NCI-H1436 treated with DMSO at 0.1 percent for 48 hours (cell line): ENCODE results near the gene RHCE.
"Not testable (repeated sequence)": the region's sequence is repeated elsewhere in the genome, so short reads cannot be mapped to it uniquely, and the experiment has no call there.

Source experiments
- DNase-seq: peaks from one replicate; lab custom pipeline; 2025; lab: John Stamatoyannopoulos, UW

RHCE gene

GRCh38 chr1:25420715-25421114 lies at the start of gene RHCE:
Gene RHCE, minus strand, starts transcription at chr1:25420825. Its CDS starts 39 bp downstream, at chr1:25420786.
- DNase-seq, result not testable (repeated sequence)

- no peak for DNase-seq
These were observed 48.6 kb upstream of the RHCE start for GRCh38 chr1:25469177-25469576.

GRCh38 chr1:25468033-25468432 lies 47.4 kb upstream of the RHCE start:
- no peak for DNase-seq

GRCh38 chr1:25467616-25468015 lies 47.0 kb upstream of the RHCE start:
- DNase-seq, result no peak

GRCh38 chr1:25467193-25467592 lies 46.6 kb upstream of the RHCE start:
- no peak for DNase-seq

GRCh38 chr1:25462732-25463131 lies 42.1 kb upstream of the RHCE start:
- no peak for DNase-seq

- DNase-seq, result no peak
These were observed 41.2 kb upstream of the RHCE start for GRCh38 chr1:25461849-25462248.

GRCh38 chr1:25460816-25461215 lies 40.2 kb upstream of the RHCE start:
- not testable (repeated sequence) for DNase-seq

- DNase-seq, result no peak
These were observed 39.4 kb upstream of the RHCE start for GRCh38 chr1:25460020-25460419.

- no peak for DNase-seq
These were observed 38.1 kb upstream of the RHCE start for GRCh38 chr1:25458541-25459298.

GRCh38 chr1:25456502-25456901 lies 35.9 kb upstream of the RHCE start:
- DNase-seq, result no peak

GRCh38 chr1:25451908-25452307 lies 31.3 kb upstream of the RHCE start:
- DNase-seq, result no peak

GRCh38 chr1:25450891-25451290 lies 30.3 kb upstream of the RHCE start:
- no peak for DNase-seq

- no peak for DNase-seq
These were observed 26.9 kb upstream of the RHCE start for GRCh38 chr1:25447547-25447946.

- DNase-seq, result no peak
These were observed 25.4 kb upstream of the RHCE start for GRCh38 chr1:25445993-25446538.

GRCh38 chr1:25444604-25445003 lies 24.0 kb upstream of the RHCE start:
- DNase-seq, result not testable (repeated sequence)

GRCh38 chr1:25443030-25443699 lies 22.5 kb upstream of the RHCE start:
- no peak for DNase-seq

- DNase-seq, result no peak
These were observed 21.6 kb upstream of the RHCE start for GRCh38 chr1:25442178-25442577.

- DNase-seq, result no peak
These were observed 18.7 kb upstream of the RHCE start for GRCh38 chr1:25439287-25439686.

GRCh38 chr1:25437672-25438071 lies 17.0 kb upstream of the RHCE start:
- no peak for DNase-seq

GRCh38 chr1:25435397-25436108 lies 14.9 kb upstream of the RHCE start:
- DNase-seq, result no peak

- DNase-seq, result no peak
These were observed 13.0 kb upstream of the RHCE start for GRCh38 chr1:25433389-25434186.
